Liver (tissue), 9 donors: ENCODE data around the gene TOPAZ1. TPM values are rescaled to one million over a fixed set of nuclear protein-coding genes. Genes with fewer than 3 reads are reported as not detected.

Experiments
- DNase-seq: peaks from one replicate; pipeline ENCODE4 v3.0.0-alpha.2; 2017; ENCODE audit warnings: low spot score
- H3K27ac ChIP-seq, 2 donors: one replicate each; pipeline ENCODE4 v1.7.0; 2013; ENCODE audit warnings: inconsistent platforms in 2 of 2, low read length in 2 of 2, control low read depth in 1 of 2, low read depth in 1 of 2, mild to moderate bottlenecking in 1 of 2
- H3K27me3 ChIP-seq, 4 donors: one replicate each; pipeline versions ENCODE4 v1.6.1 to v1.7.0; 2013; ENCODE audit warnings: low read length in 3 of 4, inconsistent platforms in 1 of 4, mild to moderate bottlenecking in 1 of 4, moderate library complexity in 1 of 4; ENCODE audit not compliant: control insufficient read depth in 4 of 4, insufficient read depth in 4 of 4
- H3K36me3 ChIP-seq, 4 donors: one replicate each; pipeline versions ENCODE4 v1.6.1 to v1.7.0; 2013; ENCODE audit warnings: low read length in 3 of 4, mild to moderate bottlenecking in 3 of 4, low read depth in 1 of 4, moderate library complexity in 1 of 4; ENCODE audit not compliant: control insufficient read depth in 4 of 4, insufficient read depth in 3 of 4
- H3K4me1 ChIP-seq, 4 donors: one replicate each; pipeline versions ENCODE4 v1.6.1 to v1.7.0; 2013; ENCODE audit warnings: low read length in 3 of 4, mild to moderate bottlenecking in 3 of 4, moderate library complexity in 1 of 4; ENCODE audit not compliant: control insufficient read depth in 4 of 4, insufficient read depth in 4 of 4
- H3K4me3 ChIP-seq, 3 donors: one replicate each; pipeline versions ENCODE4 v1.6.1 to v1.7.0; 2013; ENCODE audit warnings: low read length in 3 of 3, control low read depth in 1 of 3, low read depth in 1 of 3, mild to moderate bottlenecking in 1 of 3
- H3K9ac ChIP-seq, 2 donors: one replicate each; pipeline ENCODE4 v1.7.0; 2013; ENCODE audit warnings: low read length in 2 of 2, mild to moderate bottlenecking in 2 of 2, moderate library complexity in 2 of 2, control low read depth in 1 of 2, low read depth in 1 of 2
- H3K9me3 ChIP-seq, 4 donors: one replicate each; pipeline versions ENCODE4 v1.6.1 to v1.7.0; 2013; ENCODE audit warnings: low read length in 3 of 4; ENCODE audit not compliant: control insufficient read depth in 4 of 4
- ATF3 ChIP-seq: IDR thresholded peaks from 2 replicates; pipeline ENCODE4 v1.6.1; 2016; ENCODE audit warnings: antibody characterized with exemption
- EGR1 ChIP-seq, 2 donors: IDR thresholded peaks; 2 replicates each; pipeline ENCODE4 v1.6.1; 2016 to 2018; ENCODE audit warnings: antibody characterized with exemption in 2 of 2, low read depth in 2 of 2
- FOXA1 ChIP-seq: IDR thresholded peaks from 2 replicates; pipeline ENCODE4 v1.6.1; 2016; ENCODE audit warnings: antibody characterized with exemption
- FOXA2 ChIP-seq: IDR thresholded peaks from 2 replicates; pipeline ENCODE4 v1.6.1; 2016; ENCODE audit warnings: antibody characterized with exemption
- GABPA ChIP-seq, 2 donors: IDR thresholded peaks in 1 of 2; conservative IDR thresholded peaks in 1 of 2; 2 replicates each; pipeline ENCODE4 v1.6.1; 2016; ENCODE audit warnings: antibody characterized with exemption in 2 of 2, mild to moderate bottlenecking in 1 of 2, moderate library complexity in 1 of 2
- HNF4A ChIP-seq, 2 donors: conservative IDR thresholded peaks; 2 replicates each; pipeline ENCODE4 v1.6.1; 2016; ENCODE audit warnings: antibody characterized with exemption in 2 of 2, mild to moderate bottlenecking in 2 of 2
- HNF4G ChIP-seq: IDR thresholded peaks from 2 replicates; pipeline ENCODE4 v1.6.1; 2016; ENCODE audit warnings: antibody characterized with exemption
- JUND ChIP-seq, 2 donors: IDR thresholded peaks; 2 replicates each; pipeline ENCODE4 v1.6.1; 2016; ENCODE audit warnings: antibody characterized with exemption in 2 of 2
- MAX ChIP-seq: IDR thresholded peaks from 2 replicates; pipeline ENCODE4 v1.6.1; 2016; ENCODE audit warnings: antibody characterized with exemption
- RAD21 ChIP-seq, 2 donors: IDR thresholded peaks; 2 replicates each; pipeline ENCODE4 v1.6.1; 2016; ENCODE audit warnings: antibody characterized with exemption in 2 of 2, mild to moderate bottlenecking in 2 of 2
- RXRA ChIP-seq, 2 donors: IDR thresholded peaks; 2 replicates each; pipeline ENCODE4 v1.6.1; 2017 to 2018; ENCODE audit warnings: antibody characterized with exemption in 2 of 2, mild to moderate bottlenecking in 1 of 2
- SP1 ChIP-seq: IDR thresholded peaks from 2 replicates; pipeline ENCODE4 v1.6.1; 2018; ENCODE audit warnings: antibody characterized with exemption, mild to moderate bottlenecking
- TAF1 ChIP-seq: conservative IDR thresholded peaks from 2 replicates; pipeline ENCODE4 v1.6.1; 2016; ENCODE audit warnings: antibody characterized with exemption, mild to moderate bottlenecking
- YY1 ChIP-seq: IDR thresholded peaks from 2 replicates; pipeline ENCODE4 v1.6.1; 2016; ENCODE audit warnings: antibody characterized with exemption, mild to moderate bottlenecking
- WGBS: extraction: QIAGEN DNeasy Blood & Tissue Kit; methylation state at CpG from one replicate; pipeline ENCODE4 v1.1.7; 2013; 5-methylcytosine and 5-hydroxymethylcytosine counted together
- polyA plus RNA-seq, 2 donors: library from polyadenylated mRNA; stranded (reverse) in 1 of 2; unstranded in 1 of 2; fragments of 200-250 nt in 1 of 2; fragments of >200 nt in 1 of 2; fragmentation: Nextera tagmentation in 1 of 2; extraction: Ambion mirVana in 1 of 2; gene quantifications; one replicate each; pipeline versions ENCODE4 v1.2.1 to v1.2.3, GENCODE V29; 2013 to 2015
- total RNA-seq, 2 donors: library from RNA; depleted of rRNA; stranded (reverse); fragments of >200 nt; gene quantifications; one replicate each; pipeline ENCODE4 v1.2.3, GENCODE V29; 2014
- TF ChIP-seq, protein P1 (sequence below): IDR thresholded peaks from 2 replicates; pipeline ENCODE4 v1.6.1; 2016; ENCODE audit warnings: antibody characterized with exemption
- TF ChIP-seq, protein P2 (sequence below): IDR thresholded peaks from 2 replicates; pipeline ENCODE4 v1.6.1; 2016; ENCODE audit warnings: antibody characterized with exemption, mild to moderate bottlenecking
- donor health status: healthy.
- donor health status: healthy.
- donor health status: healthy.
- donor health status: healthy.
- donor health status: healthy.

TOPAZ1 gene
- total and polyA plus RNA-seq, 4 donors = not detected

DNA sequence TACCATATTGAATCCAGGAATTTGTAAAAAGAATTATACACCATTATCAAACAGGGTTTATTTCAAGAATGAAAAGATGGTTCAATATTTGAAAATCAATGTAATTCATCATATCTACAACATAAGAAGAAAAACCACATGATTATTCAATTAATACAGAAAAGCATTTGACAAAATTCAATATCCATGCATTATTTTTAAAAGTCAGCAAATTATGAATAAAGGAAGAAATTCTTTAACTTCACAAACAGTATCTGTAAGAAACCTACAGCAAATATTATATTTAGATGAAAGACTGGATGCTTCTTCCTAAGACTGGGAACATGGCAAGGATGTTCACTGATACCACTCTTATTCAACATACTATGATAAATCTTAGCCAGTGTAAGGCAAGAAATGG, 55.6 kb downstream of the TOPAZ1 start:
- no peak overlapping the region for H3K9ac ChIP-seq

DNA sequence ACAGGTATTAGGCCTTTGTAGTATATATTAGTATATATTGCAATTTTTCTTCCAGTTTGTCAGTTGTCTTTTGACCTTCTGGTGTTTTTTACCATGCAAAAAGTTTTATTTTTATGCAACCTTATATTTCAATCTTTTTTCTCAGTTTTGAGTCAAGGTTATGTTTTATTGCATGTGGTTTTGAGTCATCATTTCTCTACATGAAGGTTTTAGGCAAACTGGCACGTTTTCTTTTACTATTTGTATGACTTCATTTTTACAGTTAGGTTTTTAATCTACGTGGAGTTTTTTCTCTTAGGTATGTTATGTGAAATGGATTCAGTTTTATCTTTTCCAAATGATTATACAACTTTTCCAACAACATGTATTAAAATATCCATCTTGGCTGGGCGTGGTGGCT, 60.1 kb downstream of the TOPAZ1 start:
- Histone ChIP-seq H3K9ac (no peak overlapping the region), H3K9me3 (no peaks in the 10 kb centered on the region), H3K27ac (no peak overlapping the region), H3K4me1 (no peaks in the 10 kb centered on the region), H3K4me3 (no peak overlapping the region), H3K36me3 (no peaks in the 10 kb centered on the region), H3K27me3 (no peaks in the 10 kb centered on the region)
- no peak for DNase-seq
- WGBS = 88% methylated on average over 3 of the region's 3 CpGs
- TF ChIP-seq YY1 (no peak), MAX (no peak), FOXA1 (no peak), HNF4A (conservative IDR thresholded peaks at IDR 0.05) (no peak), GABPA (IDR thresholded peaks at IDR 0.05 in 1 of 2, conservative IDR thresholded peaks at IDR 0.05 in 1 of 2) (no peak), FOXA2 (no peak), JUND (IDR thresholded peaks at IDR 0.05) (no peak)
- TF ChIP-seq, protein P1, sequence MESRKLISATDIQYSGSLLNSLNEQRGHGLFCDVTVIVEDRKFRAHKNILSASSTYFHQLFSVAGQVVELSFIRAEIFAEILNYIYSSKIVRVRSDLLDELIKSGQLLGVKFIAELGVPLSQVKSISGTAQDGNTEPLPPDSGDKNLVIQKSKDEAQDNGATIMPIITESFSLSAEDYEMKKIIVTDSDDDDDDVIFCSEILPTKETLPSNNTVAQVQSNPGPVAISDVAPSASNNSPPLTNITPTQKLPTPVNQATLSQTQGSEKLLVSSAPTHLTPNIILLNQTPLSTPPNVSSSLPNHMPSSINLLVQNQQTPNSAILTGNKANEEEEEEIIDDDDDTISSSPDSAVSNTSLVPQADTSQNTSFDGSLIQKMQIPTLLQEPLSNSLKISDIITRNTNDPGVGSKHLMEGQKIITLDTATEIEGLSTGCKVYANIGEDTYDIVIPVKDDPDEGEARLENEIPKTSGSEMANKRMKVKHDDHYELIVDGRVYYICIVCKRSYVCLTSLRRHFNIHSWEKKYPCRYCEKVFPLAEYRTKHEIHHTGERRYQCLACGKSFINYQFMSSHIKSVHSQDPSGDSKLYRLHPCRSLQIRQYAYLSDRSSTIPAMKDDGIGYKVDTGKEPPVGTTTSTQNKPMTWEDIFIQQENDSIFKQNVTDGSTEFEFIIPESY = no peak

More for the DNA sequence above, 55.6 kb downstream of the TOPAZ1 start:
- no peaks in the 10 kb centered on the region for H3K27me3 ChIP-seq
- no peaks in the 10 kb centered on the region for H3K4me1 ChIP-seq
- DNase-seq = no peak
- H3K36me3 ChIP-seq = no peaks in the 10 kb centered on the region
- no peak for TF ChIP-seq FOXA1
- no peak overlapping the region for H3K27ac ChIP-seq
- no peak overlapping the region for H3K4me3 ChIP-seq
- H3K9me3 ChIP-seq = no peaks in the 10 kb centered on the region

GRCh38 chr3:44309500-44309899, 67.8 kb downstream of the TOPAZ1 start:
- no peak for DNase-seq
- H3K36me3 ChIP-seq = no peaks in the 10 kb centered on the region
- no peak for TF ChIP-seq EGR1 (IDR thresholded peaks at IDR 0.05; ENCODE audit: low read depth in 2 of 2)
- H3K27me3 ChIP-seq = no peaks in the 10 kb centered on the region
- H3K4me3 ChIP-seq = no peak overlapping the region
- no peak overlapping the region for H3K27ac ChIP-seq
- H3K4me1 ChIP-seq = no peaks in the 10 kb centered on the region
- no peak overlapping the region for H3K9ac ChIP-seq
- no peaks in the 10 kb centered on the region for H3K9me3 ChIP-seq

- H3K9ac ChIP-seq = no peak overlapping the region
- H3K27me3 ChIP-seq = no peaks in the 10 kb centered on the region
- WGBS = 78% methylated on average over 8 of the region's 8 CpGs
- H3K4me3 ChIP-seq = no peak overlapping the region
- H3K36me3 ChIP-seq = no peaks in the 10 kb centered on the region
- H3K4me1 ChIP-seq = peaks cover 2 to 14% (median 8%) of the 10 kb centered on the region in 4 donors
- no peak overlapping the region for H3K27ac ChIP-seq
- TF ChIP-seq SP1 (no peak), YY1 (no peak), MAX (no peak), HNF4G (no peak), RAD21 (IDR thresholded peaks at IDR 0.05) (no peak), ATF3 (no peak), TAF1 (no peak), RXRA (IDR thresholded peaks at IDR 0.05) (no peak), FOXA2 (no peak), HNF4A (conservative IDR thresholded peaks at IDR 0.05) (no peak), EGR1 (IDR thresholded peaks at IDR 0.05; ENCODE audit: low read depth in 2 of 2) (no peak), JUND (IDR thresholded peaks at IDR 0.05) (no peak), GABPA (IDR thresholded peaks at IDR 0.05 in 1 of 2, conservative IDR thresholded peaks at IDR 0.05 in 1 of 2) (no peak)
- TF ChIP-seq, protein P1 = no peak
- TF ChIP-seq, protein P2, sequence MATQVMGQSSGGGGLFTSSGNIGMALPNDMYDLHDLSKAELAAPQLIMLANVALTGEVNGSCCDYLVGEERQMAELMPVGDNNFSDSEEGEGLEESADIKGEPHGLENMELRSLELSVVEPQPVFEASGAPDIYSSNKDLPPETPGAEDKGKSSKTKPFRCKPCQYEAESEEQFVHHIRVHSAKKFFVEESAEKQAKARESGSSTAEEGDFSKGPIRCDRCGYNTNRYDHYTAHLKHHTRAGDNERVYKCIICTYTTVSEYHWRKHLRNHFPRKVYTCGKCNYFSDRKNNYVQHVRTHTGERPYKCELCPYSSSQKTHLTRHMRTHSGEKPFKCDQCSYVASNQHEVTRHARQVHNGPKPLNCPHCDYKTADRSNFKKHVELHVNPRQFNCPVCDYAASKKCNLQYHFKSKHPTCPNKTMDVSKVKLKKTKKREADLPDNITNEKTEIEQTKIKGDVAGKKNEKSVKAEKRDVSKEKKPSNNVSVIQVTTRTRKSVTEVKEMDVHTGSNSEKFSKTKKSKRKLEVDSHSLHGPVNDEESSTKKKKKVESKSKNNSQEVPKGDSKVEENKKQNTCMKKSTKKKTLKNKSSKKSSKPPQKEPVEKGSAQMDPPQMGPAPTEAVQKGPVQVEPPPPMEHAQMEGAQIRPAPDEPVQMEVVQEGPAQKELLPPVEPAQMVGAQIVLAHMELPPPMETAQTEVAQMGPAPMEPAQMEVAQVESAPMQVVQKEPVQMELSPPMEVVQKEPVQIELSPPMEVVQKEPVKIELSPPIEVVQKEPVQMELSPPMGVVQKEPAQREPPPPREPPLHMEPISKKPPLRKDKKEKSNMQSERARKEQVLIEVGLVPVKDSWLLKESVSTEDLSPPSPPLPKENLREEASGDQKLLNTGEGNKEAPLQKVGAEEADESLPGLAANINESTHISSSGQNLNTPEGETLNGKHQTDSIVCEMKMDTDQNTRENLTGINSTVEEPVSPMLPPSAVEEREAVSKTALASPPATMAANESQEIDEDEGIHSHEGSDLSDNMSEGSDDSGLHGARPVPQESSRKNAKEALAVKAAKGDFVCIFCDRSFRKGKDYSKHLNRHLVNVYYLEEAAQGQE = no peak
- DNase-seq = no peak
- H3K9me3 ChIP-seq = no peaks in the 10 kb centered on the region
These were observed 77.2 kb downstream of the TOPAZ1 start for GRCh38 chr3:44318891-44319311.
